ENCODE results near the gene KIAA1217.

The KIAA1217 gene

GRCh38 chr10:24452030-24452429 lies 243.1 kb downstream of the KIAA1217 start:
- no peak overlapping the region for H2AFZ ChIP-seq
- peaks cover 24% of the 10 kb centered on the region for H3K4me1 ChIP-seq
- H3K36me3 ChIP-seq (ENCODE audit: control insufficient read depth, insufficient read depth, low read length) = no peaks in the 10 kb centered on the region
- no peak overlapping the region for H3K4me3 ChIP-seq (ENCODE audit: low read depth, low read length)
- H3K4me2 ChIP-seq (ENCODE audit: low read length) = no peak overlapping the region
- no peak for TF ChIP-seq CTCF (IDR thresholded peaks at IDR 0.05)
- no peaks in the 10 kb centered on the region for H3K9me3 ChIP-seq (ENCODE audit: control insufficient read depth, low read length)
- no peak overlapping the region for H3K9ac ChIP-seq
- no peak overlapping the region for H3K27ac ChIP-seq
- H3K79me2 ChIP-seq = no peaks in the 10 kb centered on the region
- no peaks in the 10 kb centered on the region for H3K27me3 ChIP-seq (ENCODE audit: control insufficient read depth, insufficient read depth, low read length)

GRCh38 chr10:24453404-24453830 lies 244.5 kb downstream of the KIAA1217 start:
- Histone ChIP-seq H3K4me3 (ENCODE audit: low read depth, low read length) (no peak overlapping the region), H3K4me2 (ENCODE audit: low read length) (no peak overlapping the region), H3K27ac (no peak overlapping the region), H3K79me2 (peaks cover 2% of the 10 kb centered on the region), H2AFZ (no peak overlapping the region), H3K9ac (no peak overlapping the region), H3K27me3 (ENCODE audit: control insufficient read depth, insufficient read depth, low read length) (no peaks in the 10 kb centered on the region), H3K9me3 (ENCODE audit: control insufficient read depth, low read length) (no peaks in the 10 kb centered on the region), H3K36me3 (ENCODE audit: control insufficient read depth, insufficient read depth, low read length) (no peaks in the 10 kb centered on the region), H3K4me1 (peaks cover 26% of the 10 kb centered on the region)
- TF ChIP-seq CTCF (IDR thresholded peaks at IDR 0.05) = no peak

GRCh38 chr10:24453973-24454372 lies 245.0 kb downstream of the KIAA1217 start:
- no peak for TF ChIP-seq CTCF (IDR thresholded peaks at IDR 0.05)
- H3K79me2 ChIP-seq = peaks cover 6% of the 10 kb centered on the region
- H3K4me2 ChIP-seq (ENCODE audit: low read length) = no peak overlapping the region
- no peaks in the 10 kb centered on the region for H3K9me3 ChIP-seq (ENCODE audit: control insufficient read depth, low read length)
- no peaks in the 10 kb centered on the region for H3K27me3 ChIP-seq (ENCODE audit: control insufficient read depth, insufficient read depth, low read length)
- H3K4me3 ChIP-seq (ENCODE audit: low read depth, low read length) = no peak overlapping the region
- H3K36me3 ChIP-seq (ENCODE audit: control insufficient read depth, insufficient read depth, low read length) = no peaks in the 10 kb centered on the region
- H2AFZ ChIP-seq = no peak overlapping the region
- no peak overlapping the region for H3K27ac ChIP-seq
- H3K4me1 ChIP-seq = peaks cover 26% of the 10 kb centered on the region
- H3K9ac ChIP-seq = no peak overlapping the region

GRCh38 chr10:24455447-24455846 lies 246.5 kb downstream of the KIAA1217 start:
- H3K9me3 ChIP-seq (ENCODE audit: control insufficient read depth, low read length) = no peaks in the 10 kb centered on the region
- no peak overlapping the region for H2AFZ ChIP-seq
- H3K27ac ChIP-seq = no peak overlapping the region
- peaks cover 14% of the 10 kb centered on the region for H3K79me2 ChIP-seq
- H3K4me3 ChIP-seq (ENCODE audit: low read depth, low read length) = no peak overlapping the region
- H3K9ac ChIP-seq = no peak overlapping the region
- peaks cover 27% of the 10 kb centered on the region for H3K4me1 ChIP-seq
- no peaks in the 10 kb centered on the region for H3K27me3 ChIP-seq (ENCODE audit: control insufficient read depth, insufficient read depth, low read length)
- TF ChIP-seq CTCF (IDR thresholded peaks at IDR 0.05) = no peak
- no peak overlapping the region for H3K4me2 ChIP-seq (ENCODE audit: low read length)
- H3K36me3 ChIP-seq (ENCODE audit: control insufficient read depth, insufficient read depth, low read length) = no peaks in the 10 kb centered on the region

GRCh38 chr10:24456322-24456721 lies 247.4 kb downstream of the KIAA1217 start:
- Histone ChIP-seq H3K36me3 (ENCODE audit: control insufficient read depth, insufficient read depth, low read length) (no peaks in the 10 kb centered on the region), H3K4me1 (peaks cover 27% of the 10 kb centered on the region), H3K27me3 (ENCODE audit: control insufficient read depth, insufficient read depth, low read length) (no peaks in the 10 kb centered on the region), H3K9me3 (ENCODE audit: control insufficient read depth, low read length) (no peaks in the 10 kb centered on the region), H3K27ac (no peak overlapping the region), H3K9ac (no peak overlapping the region), H2AFZ (no peak overlapping the region), H3K4me2 (ENCODE audit: low read length) (no peak overlapping the region), H3K79me2 (peaks cover 14% of the 10 kb centered on the region), H3K4me3 (ENCODE audit: low read depth, low read length) (no peak overlapping the region)
- no peak for TF ChIP-seq CTCF (IDR thresholded peaks at IDR 0.05)
